ENCODE measurements around the gene TNS1. TPM values are rescaled to one million over a fixed set of nuclear protein-coding genes. Genes with fewer than 3 reads are reported as not detected.

Gene TNS1
- total and polyA plus RNA-seq, 4 donors = 67.0 to 377 (median 208) TPM

DNA sequence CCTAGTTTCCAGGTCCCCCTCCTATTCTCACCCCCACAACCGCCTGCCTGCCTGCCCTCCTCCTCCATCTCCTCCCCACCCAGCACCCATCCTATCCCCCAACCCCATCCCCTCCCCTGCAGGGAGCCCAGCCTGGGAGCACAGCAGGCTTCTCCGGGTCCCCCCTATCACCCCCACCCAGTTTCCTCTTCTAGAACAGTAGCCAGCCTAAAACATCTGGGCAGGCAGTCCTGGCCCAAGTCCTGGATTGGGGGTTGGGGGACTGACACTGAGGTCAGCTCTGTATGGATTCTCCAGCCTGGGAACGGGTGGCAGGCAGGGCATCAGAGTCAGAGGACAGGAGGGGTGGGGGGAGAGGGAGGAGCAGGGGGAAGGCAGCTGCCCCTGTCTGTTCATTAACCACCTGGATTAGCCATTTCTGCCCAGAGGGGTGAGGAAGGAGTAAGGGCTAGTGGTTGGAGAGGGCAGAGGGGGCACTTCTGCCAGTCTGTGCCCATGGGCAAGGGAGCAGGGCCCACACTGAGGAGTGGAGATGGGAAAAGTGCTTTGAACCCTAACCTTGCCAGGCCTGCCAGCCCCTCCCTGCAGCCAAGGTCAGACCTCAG, 60.0 kb downstream of the TNS1 start:
- ATAC-seq (ENCODE audit: insufficient read depth, low FRiP score) (no peak), DNase-seq (no peak)
- no peaks in the 10 kb centered on the region for H3K9me3 ChIP-seq (ENCODE audit: control insufficient read depth in 4 of 4, insufficient read depth in 3 of 4, low read length in 3 of 4)
- peaks cover 0 to 5% (median 0%) of the 10 kb centered on the region in 4 donors for H3K36me3 ChIP-seq (ENCODE audit: control insufficient read depth in 4 of 4, insufficient read depth in 4 of 4, low read length in 4 of 4)
- H3K27me3 ChIP-seq (ENCODE audit: control insufficient read depth in 3 of 3, insufficient read depth in 3 of 3, low read length in 2 of 3) = no peaks in the 10 kb centered on the region
- peak overlapping the region; percentile 63 for H3K4me3 ChIP-seq
- 8 to 36% methylated on average over 3 of the region's 3 CpGs for WGBS, 2 donors
- peak overlapping the region; percentile 89 to 95 for H3K27ac ChIP-seq (ENCODE audit: low read depth in 1 of 2, low read length in 1 of 2)
- TF ChIP-seq, protein P1, sequence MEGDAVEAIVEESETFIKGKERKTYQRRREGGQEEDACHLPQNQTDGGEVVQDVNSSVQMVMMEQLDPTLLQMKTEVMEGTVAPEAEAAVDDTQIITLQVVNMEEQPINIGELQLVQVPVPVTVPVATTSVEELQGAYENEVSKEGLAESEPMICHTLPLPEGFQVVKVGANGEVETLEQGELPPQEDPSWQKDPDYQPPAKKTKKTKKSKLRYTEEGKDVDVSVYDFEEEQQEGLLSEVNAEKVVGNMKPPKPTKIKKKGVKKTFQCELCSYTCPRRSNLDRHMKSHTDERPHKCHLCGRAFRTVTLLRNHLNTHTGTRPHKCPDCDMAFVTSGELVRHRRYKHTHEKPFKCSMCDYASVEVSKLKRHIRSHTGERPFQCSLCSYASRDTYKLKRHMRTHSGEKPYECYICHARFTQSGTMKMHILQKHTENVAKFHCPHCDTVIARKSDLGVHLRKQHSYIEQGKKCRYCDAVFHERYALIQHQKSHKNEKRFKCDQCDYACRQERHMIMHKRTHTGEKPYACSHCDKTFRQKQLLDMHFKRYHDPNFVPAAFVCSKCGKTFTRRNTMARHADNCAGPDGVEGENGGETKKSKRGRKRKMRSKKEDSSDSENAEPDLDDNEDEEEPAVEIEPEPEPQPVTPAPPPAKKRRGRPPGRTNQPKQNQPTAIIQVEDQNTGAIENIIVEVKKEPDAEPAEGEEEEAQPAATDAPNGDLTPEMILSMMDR (IDR thresholded peaks at IDR 0.05; ENCODE audit: control extremely low read depth, extremely low read depth) = no peak
- peaks cover 9 to 78% (median 30%) of the 10 kb centered on the region in 5 donors for H3K4me1 ChIP-seq (ENCODE audit: control insufficient read depth in 5 of 5, insufficient read depth in 5 of 5, low read length in 5 of 5)
- H3K9ac ChIP-seq (ENCODE audit: insufficient read depth in 1 of 2, low read length in 2 of 2) = peak overlapping the region; percentile 34 to 83

DNA sequence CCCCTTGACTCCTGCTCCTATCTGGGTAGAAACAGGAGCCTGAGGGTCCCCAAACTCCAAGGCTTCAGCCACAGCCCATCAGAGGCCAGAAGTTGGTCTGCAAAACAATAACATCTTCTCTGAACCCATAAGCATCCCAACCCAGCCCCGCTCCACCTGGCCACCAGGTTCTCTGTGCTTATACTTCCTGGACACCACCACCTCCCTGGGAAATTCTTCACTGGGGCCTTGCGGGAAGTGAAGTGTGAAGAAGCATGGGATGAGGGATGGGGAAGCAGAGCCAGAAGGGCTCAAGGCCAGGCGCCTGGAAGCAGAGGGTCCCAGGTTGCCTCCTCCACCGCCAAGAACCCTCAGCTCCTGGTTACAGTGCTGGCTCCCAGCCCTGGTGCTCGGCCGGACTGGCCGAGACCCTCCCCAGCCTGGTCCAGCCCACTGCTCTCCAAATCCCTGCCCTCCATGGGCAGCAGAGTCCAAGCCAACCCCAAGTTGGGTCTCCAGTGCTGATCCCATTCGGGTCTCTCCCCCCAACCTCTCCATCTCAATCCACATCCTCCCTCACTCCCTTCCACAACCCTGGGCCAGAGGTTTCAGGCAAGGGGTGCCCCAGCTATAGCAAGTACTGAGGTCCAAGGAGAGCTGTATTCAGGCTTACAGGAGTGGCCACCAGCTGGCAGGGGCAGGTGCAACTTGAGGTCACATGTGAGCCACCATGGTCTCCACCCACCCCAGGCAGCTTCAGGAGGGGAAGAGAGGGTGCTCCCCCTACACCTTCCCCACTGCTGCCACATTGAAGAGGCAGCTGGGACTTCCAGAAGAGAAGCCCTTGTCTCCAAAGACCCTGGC, 60.7 kb downstream of the TNS1 start:
- Histone ChIP-seq H3K9me3 (ENCODE audit: control insufficient read depth in 4 of 4, insufficient read depth in 3 of 4, low read length in 3 of 4) (no peaks in the 10 kb centered on the region), H3K27me3 (ENCODE audit: control insufficient read depth in 3 of 3, insufficient read depth in 3 of 3, low read length in 2 of 3) (no peaks in the 10 kb centered on the region), H3K4me3 (peak overlapping the region; percentile 63), H3K27ac (ENCODE audit: low read depth in 1 of 2, low read length in 1 of 2) (peak overlapping the region; percentile 89 to 95), H3K4me1 (ENCODE audit: control insufficient read depth in 5 of 5, insufficient read depth in 5 of 5, low read length in 5 of 5) (peaks cover 9 to 79% (median 35%) of the 10 kb centered on the region in 5 donors), H3K9ac (ENCODE audit: insufficient read depth in 1 of 2, low read length in 2 of 2) (peak overlapping the region in 1 of 2 donors; percentile 47), H3K36me3 (ENCODE audit: control insufficient read depth in 4 of 4, insufficient read depth in 4 of 4, low read length in 4 of 4) (peaks cover 0 to 5% (median 0%) of the 10 kb centered on the region in 4 donors)
- 40 to 58% methylated on average over 8 of the region's 8 CpGs for WGBS, 2 donors
- TF ChIP-seq, protein P1 (IDR thresholded peaks at IDR 0.05; ENCODE audit: control extremely low read depth, extremely low read depth) = no peak
- ATAC-seq (ENCODE audit: insufficient read depth, low FRiP score) (no peak), DNase-seq (no peak)

DNA sequence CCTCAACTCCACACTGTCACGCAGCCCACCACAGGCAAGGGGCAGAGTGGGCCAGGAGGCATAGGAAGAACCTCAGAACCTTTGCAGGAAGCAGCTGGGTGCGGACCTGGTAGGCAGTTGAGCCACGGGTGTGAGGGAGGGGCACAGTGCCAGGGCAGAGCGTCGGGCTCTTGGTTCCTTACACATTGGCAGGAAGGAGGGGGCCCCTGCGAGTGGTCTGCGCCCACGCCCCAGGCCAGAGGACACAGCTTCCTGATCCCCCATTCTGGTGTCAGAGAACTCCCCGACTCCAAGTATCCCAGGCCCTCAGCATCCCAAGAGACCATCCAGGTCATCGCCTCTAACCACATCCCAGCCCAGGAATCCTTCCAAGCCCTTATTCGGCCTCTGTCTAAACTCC, 61.5 kb downstream of the TNS1 start:
- peak overlapping the region; percentile 89 to 95 for H3K27ac ChIP-seq (ENCODE audit: low read depth in 1 of 2, low read length in 1 of 2)
- no peaks in the 10 kb centered on the region for H3K9me3 ChIP-seq (ENCODE audit: control insufficient read depth in 4 of 4, insufficient read depth in 3 of 4, low read length in 3 of 4)
- H3K9ac ChIP-seq (ENCODE audit: insufficient read depth in 1 of 2, low read length in 2 of 2) = peak overlapping the region in 1 of 2 donors; percentile 8
- H3K27me3 ChIP-seq (ENCODE audit: control insufficient read depth in 3 of 3, insufficient read depth in 3 of 3, low read length in 2 of 3) = no peaks in the 10 kb centered on the region
- TF ChIP-seq, protein P1 (IDR thresholded peaks at IDR 0.05; ENCODE audit: control extremely low read depth, extremely low read depth) = no peak
- peaks cover 12 to 87% (median 42%) of the 10 kb centered on the region in 5 donors for H3K4me1 ChIP-seq (ENCODE audit: control insufficient read depth in 5 of 5, insufficient read depth in 5 of 5, low read length in 5 of 5)
- DNase-seq (no peak), ATAC-seq (ENCODE audit: insufficient read depth, low FRiP score) (no peak)
- 13 to 26% methylated on average over 9 to 11 of the region's 11 CpGs for WGBS, 2 donors
- H3K4me3 ChIP-seq = peak overlapping the region; percentile 63
- H3K36me3 ChIP-seq (ENCODE audit: control insufficient read depth in 4 of 4, insufficient read depth in 4 of 4, low read length in 4 of 4) = peaks cover 0 to 5% (median 0%) of the 10 kb centered on the region in 4 donors
